CD4-positive, alpha-beta T cell (primary cell): Measurements from ENCODE around the gene TIGD3. TPM values are rescaled to one million over a fixed set of nuclear protein-coding genes. Genes with fewer than 3 reads are reported as not detected.
A peak's percentile ranks its signal among the peaks of the same experiment; 100 is the strongest.

Experiments used
- ATAC-seq: fragments of 200-7000 bp; cut with Tn5 transposase; one replicate; pipeline ENCODE4 v1.10.0; 2022; ENCODE audit warnings: mild to moderate bottlenecking; ENCODE audit not compliant: poor library complexity
- CTCF ChIA-PET: fragments of 350-600 bp; sonication (Branson Sonifier 250); formaldehyde crosslinking; loops from one replicate; lab custom pipeline; 2021; ENCODE audit warnings: antibody characterized with exemption, inconsistent platforms; lab: Charles Lee
- POLR2A ChIA-PET: fragments of 350-600 bp; sonication (Branson Sonifier 250); formaldehyde crosslinking; loops from one replicate; lab custom pipeline; 2021; ENCODE audit warnings: antibody characterized with exemption, inconsistent platforms; lab: Charles Lee
- DNase-seq, 14 experiments: peaks; one replicate each; pipeline ENCODE4 v3.0.0-alpha.2; 2013 to 2020; ENCODE audit warnings: mixed read lengths in 2 of 14
- H3K27ac ChIP-seq, 2 donors: one replicate each; pipeline versions ENCODE4 v1.5.1 to v1.7.0; 2013; ENCODE audit warnings: low read length in 2 of 2, low read depth in 1 of 2, mild to moderate bottlenecking in 1 of 2
- H3K27me3 ChIP-seq, 2 experiments: 1 replicate in 1 of 2; 2 replicates in 1 of 2; pipeline versions ENCODE4 v1.6.1 to v1.7.0; 2013; ENCODE audit warnings: low read length in 2 of 2, control low read depth in 1 of 2, mild to moderate bottlenecking in 1 of 2, moderate library complexity in 1 of 2; ENCODE audit not compliant: insufficient read depth in 2 of 2, control insufficient read depth in 1 of 2
- H3K36me3 ChIP-seq: one replicate; pipeline ENCODE4 v1.6.1; 2013; ENCODE audit warnings: low read length, control low read depth; ENCODE audit not compliant: insufficient read depth
- H3K4me1 ChIP-seq: one replicate; pipeline ENCODE4 v1.6.1; 2013; ENCODE audit warnings: low read length, control low read depth; ENCODE audit not compliant: insufficient read depth
- H3K4me3 ChIP-seq: one replicate; pipeline ENCODE4 v1.5.1; 2013; ENCODE audit warnings: mild to moderate bottlenecking, low read length, moderate library complexity
- H3K9me3 ChIP-seq, 2 experiments: 1 replicate in 1 of 2; 2 replicates in 1 of 2; pipeline versions ENCODE4 v1.6.1 to v1.7.0; 2013; ENCODE audit warnings: low read length in 2 of 2, mild to moderate bottlenecking in 2 of 2, control low read depth in 1 of 2, moderate library complexity in 1 of 2; ENCODE audit not compliant: control insufficient read depth in 1 of 2, insufficient read depth in 1 of 2
- H3K27ac Mint-ChIP-seq: one replicate; pipeline ENCODE4 v1.8.0; 2020; ENCODE audit warnings: mixed read lengths
- H3K27me3 Mint-ChIP-seq: one replicate; pipeline ENCODE4 v1.8.0; 2021; ENCODE audit warnings: mixed read lengths
- H3K36me3 Mint-ChIP-seq: one replicate; pipeline ENCODE4 v1.8.0; 2021; ENCODE audit warnings: low read depth, mixed read lengths
- H3K4me1 Mint-ChIP-seq: one replicate; pipeline ENCODE4 v1.8.0; 2021; ENCODE audit warnings: low read depth, mixed read lengths
- H3K4me3 Mint-ChIP-seq: one replicate; pipeline ENCODE4 v1.8.0; 2020; ENCODE audit warnings: mild to moderate bottlenecking, mixed read lengths
- H3K9me3 Mint-ChIP-seq: one replicate; pipeline ENCODE4 v1.8.0; 2020; ENCODE audit warnings: mixed read lengths
- CTCF ChIP-seq: fragments of 200-600 bp; IDR thresholded peaks from one replicate; pipeline ENCODE4 v1.8.0; 2022; ENCODE audit warnings: antibody characterized with exemption, mild to moderate bottlenecking
- intact Hi-C, 2 experiments: fragments of 100-400 bp; cut with DNase I in 1 of 2; cut with micrococcal nuclease in 1 of 2; formaldehyde crosslinking; loops; one replicate each; pipeline versions ENCODE4 v1.15.1 to v1.9.0; 2023 to 2025; cut with DNase I, micrococcal nuclease
- total RNA-seq, 174 experiments: library from RNA in 2 of 174; stranded (reverse) in 2 of 174; gene quantifications; one replicate each; pipeline ENCODE4 v1.2.3 and lab custom pipeline; 2021 to 2026

The TIGD3 gene
- total RNA-seq, 2 experiments from 2014 or later = 0.73 to 0.85 TPM

GRCh38 chr11:65316227-65317024, 38.1 kb upstream of the TIGD3 start:
- no peak overlapping the region for H3K27ac ChIP-seq
- peaks cover 2 to 4% of the 10 kb centered on the region in 2 experiments for H3K27me3 ChIP-seq
- ChIA-PET POLR2A (interaction anchor here (2.0 to 3.8 kb wide), 7 partner anchors 16 to 182 kb away, joined by 4 to 16 read pairs (median 12); partner anchors contain the start of genes DPF2, MALAT1, POLA2 and SYVN1), CTCF (interaction anchor here (0.8 to 5.2 kb wide), 10 partner anchors 9 to 224 kb away, joined by 3 to 55 read pairs (median 6); partner anchors contain the start of genes DPF2 and POLA2)
- Mint-ChIP-seq H3K27ac (no peak overlapping the region), H3K36me3 (no peaks in the 10 kb centered on the region), H3K27me3 (no peaks in the 10 kb centered on the region), H3K9me3 (no peaks in the 10 kb centered on the region), H3K4me1 (peaks cover 12% of the 10 kb centered on the region), H3K4me3 (peak overlapping the region; percentile 86)
- TF ChIP-seq CTCF = no peak
- no peak overlapping the region for H3K4me3 ChIP-seq
- intact Hi-C loops = loop anchor here in 1 of 2 experiments (10.0 kb wide), 1 partner anchor 302 kb away; the partner anchor contains the start of gene ARL2
- DNase-seq (peak in 2 of 14 experiments; percentile 49 to 59), ATAC-seq (no peak)
- no peaks in the 10 kb centered on the region for H3K9me3 ChIP-seq
- H3K36me3 ChIP-seq = no peaks in the 10 kb centered on the region
- peaks cover 21% of the 10 kb centered on the region for H3K4me1 ChIP-seq

GRCh38 chr11:65317025-65317786, 37.3 kb upstream of the TIGD3 start:
- intact Hi-C loops = loop anchor here in 1 of 2 experiments (10.0 kb wide), 1 partner anchor 302 kb away; the partner anchor contains the start of gene ARL2
- peak in 1 of 14 experiments; percentile 33 for DNase-seq
- H3K36me3 Mint-ChIP-seq = no peaks in the 10 kb centered on the region
- Histone ChIP-seq H3K36me3 (no peaks in the 10 kb centered on the region), H3K4me1 (peaks cover 21% of the 10 kb centered on the region), H3K27ac (no peak overlapping the region), H3K27me3 (peaks cover 2 to 4% of the 10 kb centered on the region in 2 experiments), H3K4me3 (no peak overlapping the region), H3K9me3 (no peaks in the 10 kb centered on the region)
- peaks cover 12% of the 10 kb centered on the region for H3K4me1 Mint-ChIP-seq
- H3K4me3 Mint-ChIP-seq = peak overlapping the region; percentile 58
- no peaks in the 10 kb centered on the region for H3K27me3 Mint-ChIP-seq
- TF ChIP-seq CTCF = no peak
- no peaks in the 10 kb centered on the region for H3K9me3 Mint-ChIP-seq
- ChIA-PET CTCF (interaction anchor here (0.6 to 5.2 kb wide), 5 partner anchors 14 to 202 kb away, joined by 3 to 55 read pairs (median 6); partner anchors contain the start of genes DPF2 and POLA2), POLR2A (interaction anchor here (2.9 to 3.4 kb wide), 3 partner anchors 55 to 182 kb away, joined by 11 to 16 read pairs (median 12); partner anchors contain the start of genes MALAT1, POLA2 and SYVN1)
- H3K27ac Mint-ChIP-seq = no peak overlapping the region
- ATAC-seq = no peak

- Histone ChIP-seq H3K4me3 (no peak overlapping the region), H3K9me3 (no peaks in the 10 kb centered on the region), H3K4me1 (peaks cover 6% of the 10 kb centered on the region), H3K36me3 (no peaks in the 10 kb centered on the region), H3K27me3 (peaks cover 0 to 4% of the 10 kb centered on the region in 2 experiments), H3K27ac (no peak overlapping the region)
- DNase-seq (no peak), ATAC-seq (no peak)
- Mint-ChIP-seq H3K36me3 (no peaks in the 10 kb centered on the region), H3K9me3 (no peaks in the 10 kb centered on the region), H3K4me1 (peaks cover 5% of the 10 kb centered on the region), H3K4me3 (no peak overlapping the region), H3K27ac (no peak overlapping the region), H3K27me3 (peaks cover 3% of the 10 kb centered on the region)
- ChIA-PET POLR2A (no interaction called here), CTCF (no interaction called here)
- intact Hi-C loops = no loop called here
- no peak for TF ChIP-seq CTCF
These were observed 34.0 kb upstream of the TIGD3 start for GRCh38 chr11:65320386-65321075.
